GM18526 (cell line): ENCODE measurements around the gene MAFF.

Experiments used
- POLR2A ChIP-seq: IDR thresholded peaks from 3 replicates; pipeline ENCODE4 v1.6.1; 2011; ENCODE audit not compliant: insufficient read length; ENCODE audit errors: extremely low read depth

The MAFF gene

GRCh38 chr22:38226853-38227649 is 25.3 kb downstream of the MAFF start:
- no peak for TF ChIP-seq POLR2A

GRCh38 chr22:38228326-38228872 is 26.6 kb downstream of the MAFF start:
- TF ChIP-seq POLR2A: no peak

DNA sequence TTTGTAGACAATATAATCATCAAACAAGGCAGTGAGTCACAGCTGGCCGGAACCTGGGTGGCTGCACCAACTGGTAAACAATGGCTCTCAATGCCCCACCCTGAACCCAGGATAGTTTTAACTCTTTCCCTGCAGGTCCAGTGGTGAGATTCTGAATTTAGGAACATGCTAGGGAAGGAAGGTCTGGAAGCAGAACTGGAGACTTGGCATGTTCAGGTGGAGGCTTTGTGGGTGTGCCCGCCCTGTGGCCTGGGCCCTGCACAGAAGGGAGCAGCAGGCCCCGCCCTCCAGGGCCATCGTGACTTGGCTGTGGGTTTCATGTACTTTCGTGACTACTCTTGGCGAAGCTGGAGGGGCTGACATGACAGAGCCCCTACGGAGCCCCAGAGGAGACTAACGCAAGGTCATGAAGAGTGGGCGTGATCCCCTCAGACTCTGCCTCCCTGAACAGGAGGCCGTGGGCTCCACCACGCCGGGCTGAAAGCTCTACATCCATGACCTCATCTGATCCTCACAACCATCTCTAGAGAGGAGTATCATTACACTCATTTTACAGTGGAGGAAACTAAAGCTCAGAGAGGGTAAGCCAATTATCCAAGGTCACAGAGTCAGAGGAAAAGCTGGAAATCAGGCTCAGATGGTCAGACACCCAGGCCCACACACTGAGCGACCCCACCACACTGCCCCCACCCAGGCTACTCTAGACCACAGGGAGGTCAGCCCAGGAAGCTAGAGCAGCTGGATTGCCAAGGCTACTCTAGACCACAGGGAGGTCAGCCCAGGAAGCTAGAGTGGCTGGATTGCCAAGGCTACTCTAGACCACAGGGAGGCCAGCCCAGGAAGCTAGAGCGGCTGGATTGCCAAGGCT is 27.3 kb downstream of the MAFF start:
- TF ChIP-seq POLR2A: no peak

- no peak for TF ChIP-seq POLR2A
Observed at GRCh38 chr22:38230108-38230825, 28.5 kb downstream of the MAFF start.

- TF ChIP-seq POLR2A: no peak
Observed at GRCh38 chr22:38230916-38231315, 29.1 kb downstream of the MAFF start.

GRCh38 chr22:38232196-38232595 is 30.4 kb downstream of the MAFF start:
- no peak for TF ChIP-seq POLR2A

- no peak for TF ChIP-seq POLR2A
Observed at GRCh38 chr22:38233427-38233826, 31.6 kb downstream of the MAFF start.

GRCh38 chr22:38235240-38235850 is 33.6 kb downstream of the MAFF start:
- TF ChIP-seq POLR2A: no peak

DNA sequence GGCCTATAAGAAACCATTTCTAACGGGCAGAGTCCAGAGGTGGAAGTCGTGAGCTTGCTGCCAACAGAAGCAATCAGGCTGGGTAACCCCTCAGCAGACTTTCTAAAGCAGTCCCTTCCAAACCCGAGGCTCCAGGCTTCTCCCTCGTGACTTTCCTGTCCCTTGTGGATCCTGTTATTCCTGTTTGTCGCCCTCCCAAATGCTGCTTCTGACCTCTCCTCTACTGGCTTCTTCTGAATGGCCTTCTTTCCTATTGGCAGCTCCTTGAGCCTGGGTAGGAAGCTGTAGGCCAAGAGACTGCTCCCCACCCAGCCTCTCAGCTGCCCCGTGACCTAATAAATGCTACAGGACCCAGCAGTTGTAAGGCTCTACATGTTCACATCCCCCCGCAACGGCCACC is 35.0 kb downstream of the MAFF start:
- no peak for TF ChIP-seq POLR2A

DNA sequence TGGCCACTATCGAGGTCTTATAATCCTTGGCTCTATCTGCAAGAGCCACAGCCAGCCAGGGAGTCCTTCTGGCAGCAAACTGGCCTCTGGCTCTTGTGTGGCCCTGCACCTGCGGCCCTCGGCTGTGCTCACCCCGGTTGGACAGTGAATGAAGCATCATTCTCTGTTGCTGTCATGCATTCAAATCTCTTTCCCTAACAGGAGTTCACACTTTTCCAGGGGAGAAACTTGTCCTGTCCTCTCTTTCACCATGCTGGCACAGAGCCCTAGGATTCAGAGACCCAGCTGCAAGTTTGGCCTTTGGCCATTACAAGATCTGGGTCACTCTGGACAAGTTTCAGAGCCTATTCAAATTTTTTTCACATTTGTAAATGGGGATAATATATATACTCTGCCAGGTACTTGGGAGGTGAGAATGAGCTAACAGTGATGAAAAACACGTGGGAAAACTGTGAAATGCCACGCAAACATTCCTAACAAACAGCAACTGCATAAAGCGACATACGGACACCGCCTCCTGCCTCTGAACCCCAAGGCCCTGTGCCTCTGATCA is 36.8 kb downstream of the MAFF start:
- no peak for TF ChIP-seq POLR2A

DNA sequence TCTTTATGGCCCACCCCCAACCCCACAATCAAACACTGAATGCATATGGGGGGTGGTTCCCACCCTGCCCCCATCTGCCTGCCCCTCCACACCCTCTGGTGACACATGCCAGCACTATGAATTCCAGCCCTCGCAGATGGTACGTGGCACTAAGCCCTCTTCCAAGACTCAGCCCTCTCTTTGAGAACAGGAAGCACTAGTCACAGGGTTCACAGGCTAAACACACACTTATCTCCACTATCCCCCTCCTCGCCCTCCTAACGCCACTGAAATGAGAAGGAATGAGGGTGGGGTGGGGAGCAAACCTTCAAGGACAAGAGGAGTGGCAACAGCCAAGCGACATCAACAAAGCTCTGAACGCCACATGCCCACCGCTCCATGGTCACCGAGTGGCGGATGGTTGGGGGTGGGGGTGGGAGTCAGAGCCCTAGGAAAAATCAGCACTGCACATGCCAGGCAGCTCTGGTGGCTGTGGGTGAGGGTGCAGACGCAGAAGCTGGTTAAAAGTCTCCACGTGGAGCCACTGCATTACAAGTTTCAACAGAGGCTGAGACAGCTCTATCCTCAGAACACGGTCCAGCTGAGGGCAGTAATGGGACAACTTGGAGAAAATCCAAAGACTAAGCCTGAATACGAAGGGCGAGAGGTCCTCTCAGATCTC is 37.4 kb downstream of the MAFF start:
- no peak for TF ChIP-seq POLR2A

DNA sequence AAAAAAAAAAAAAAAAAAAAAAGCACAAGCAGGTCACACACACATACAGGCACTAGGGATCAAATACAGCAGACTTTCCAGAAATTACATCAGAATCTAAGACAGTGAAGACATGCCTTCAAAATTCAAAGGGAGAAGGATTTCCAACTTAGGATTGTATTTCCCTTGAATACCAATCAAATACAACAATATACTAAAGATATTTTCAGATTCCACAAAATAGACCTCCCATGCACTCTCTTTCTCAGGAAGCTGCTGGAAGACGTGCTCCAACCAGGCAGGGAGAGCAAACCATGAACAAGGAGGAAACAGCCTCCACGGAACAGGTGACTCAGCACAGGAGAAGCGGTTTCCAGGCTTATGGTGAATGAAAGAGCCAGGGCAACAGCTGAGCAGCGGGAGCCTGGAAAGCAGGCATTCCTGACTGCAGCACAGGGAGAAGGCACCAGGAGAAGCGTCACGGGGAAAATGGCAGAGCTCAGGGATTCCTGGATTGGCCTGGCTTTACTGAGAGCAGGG is 39.0 kb downstream of the MAFF start:
- no peak for TF ChIP-seq POLR2A

DNA sequence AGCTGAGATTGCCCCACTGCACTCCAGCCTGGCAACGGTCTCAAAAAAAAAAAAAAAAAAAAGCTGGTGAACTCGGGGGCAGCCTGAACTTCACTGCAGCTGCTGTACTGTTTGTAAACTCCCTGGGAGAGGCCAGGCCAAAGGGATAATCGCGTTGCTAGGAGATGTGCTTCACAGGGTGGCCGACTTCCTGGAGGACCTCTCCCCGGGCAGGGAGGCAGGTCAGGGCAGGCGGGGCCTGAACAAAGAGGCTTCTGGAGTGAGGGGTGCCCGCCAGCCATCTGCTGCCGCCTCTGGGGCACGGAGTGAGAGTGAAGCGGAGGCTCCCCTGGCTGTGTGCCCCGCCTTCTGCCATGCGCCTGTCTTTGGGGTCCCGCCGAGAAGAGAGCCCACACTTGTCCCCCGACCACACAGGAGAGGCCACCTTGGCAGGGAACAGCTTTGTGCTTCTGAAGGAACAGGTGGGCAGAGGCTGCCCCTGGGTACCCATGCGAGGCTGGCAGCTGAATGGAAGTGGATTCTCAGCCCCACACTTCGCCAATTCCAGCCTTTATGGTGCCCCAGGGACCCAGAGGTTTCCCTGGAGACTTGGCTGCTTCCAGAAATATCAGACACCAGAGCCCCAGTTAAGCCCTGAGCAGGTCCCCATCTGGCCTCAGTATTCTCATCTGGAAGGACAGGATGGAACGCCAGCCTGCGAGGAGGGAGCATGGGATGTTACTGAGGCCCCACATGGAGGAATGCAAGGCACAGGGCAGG is 41.4 kb downstream of the MAFF start:
- TF ChIP-seq POLR2A: no peak
